ENCODE measurements around the gene LIPG. TPM values are rescaled to one million over a fixed set of nuclear protein-coding genes. Genes with fewer than 3 reads are reported as not detected.

LIPG gene
- total and polyA plus RNA-seq, 9 of the 15 experiments (the other 6 are each of a cell fraction or from before 2014, with no cell fraction given) = 0.76 to 1.8 (median 1.3) TPM

DNA sequence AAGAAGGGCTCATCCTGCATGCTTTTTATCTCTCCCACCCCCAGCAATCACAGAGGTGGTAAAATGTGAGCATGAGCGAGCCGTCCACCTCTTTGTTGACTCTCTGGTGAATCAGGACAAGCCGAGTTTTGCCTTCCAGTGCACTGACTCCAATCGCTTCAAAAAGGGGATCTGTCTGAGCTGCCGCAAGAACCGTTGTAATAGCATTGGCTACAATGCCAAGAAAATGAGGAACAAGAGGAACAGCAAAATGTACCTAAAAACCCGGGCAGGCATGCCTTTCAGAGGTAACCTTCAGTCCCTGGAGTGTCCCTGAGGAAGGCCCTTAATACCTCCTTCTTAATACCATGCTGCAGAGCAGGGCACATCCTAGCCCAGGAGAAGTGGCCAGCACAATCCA lies 19.5 kb downstream of the LIPG start:
- Histone ChIP-seq H3K9ac (ENCODE audit: insufficient read depth in 1 of 2, low read depth in 2 of 2, low read length in 2 of 2) (no peak overlapping the region), H3K9me3 (replicated peaks; ENCODE audit: control insufficient read depth, insufficient read depth, low read depth, low read length) (no peaks in the 10 kb centered on the region), H3K79me2 (ENCODE audit: control insufficient read depth, insufficient read depth, low read length) (no peaks in the 10 kb centered on the region), H3K4me2 (ENCODE audit: insufficient read depth, low read length) (no peak overlapping the region), H3K27ac (ENCODE audit: extremely low read depth, low read depth, low read length) (no peak overlapping the region), H3K9me1 (ENCODE audit: control insufficient read depth, insufficient read depth, low read length) (no peaks in the 10 kb centered on the region), H3K27me3 (ENCODE audit: control insufficient read depth in 2 of 2, insufficient read depth in 2 of 2, low read length in 2 of 2) (peaks cover 0 to 30% of the 10 kb centered on the region in 2 experiments; a peak in 3 of 5 replicates), H4K20me1 (replicated peaks; ENCODE audit: control insufficient read depth, insufficient read depth, low read length) (no peaks in the 10 kb centered on the region), H2AFZ (ENCODE audit: low read depth, low read length) (no peak overlapping the region), H3K4me3 (no peak overlapping the region), H3K36me3 (ENCODE audit: control insufficient read depth, insufficient read depth, low read length) (no peaks in the 10 kb centered on the region), H3K4me1 (replicated peaks in 1 of 2; ENCODE audit: control insufficient read depth in 2 of 2, insufficient read depth in 2 of 2, low read length in 2 of 2) (no peaks in the 10 kb centered on the region; a peak in 1 of 5 replicates)
- 9% methylated on average over 7 of the region's 7 CpGs for WGBS (ENCODE audit: insufficient coverage, low coverage, missing lambda C conversion rate)
- FAIRE-seq = no peak
- in situ Hi-C loops (cut with MboI) (no loop called here), intact Hi-C loops (cut with micrococcal nuclease) (no loop called here)
- no peak for TF ChIP-seq ATF1 (CRISPR knock-in tag; IDR thresholded peaks at IDR 0.05)
- TF ChIP-seq ATF1 (tag; IDR thresholded peaks at IDR 0.05) = no peak
- no peak for TF ChIP-seq ZNF561 (CRISPR knock-in tag; conservative IDR thresholded peaks at IDR 0.05)
- TF ChIP-seq RFX7 (CRISPR knock-in tag; IDR thresholded peaks at IDR 0.05) = no peak
- TF ChIP-seq, protein P1, sequence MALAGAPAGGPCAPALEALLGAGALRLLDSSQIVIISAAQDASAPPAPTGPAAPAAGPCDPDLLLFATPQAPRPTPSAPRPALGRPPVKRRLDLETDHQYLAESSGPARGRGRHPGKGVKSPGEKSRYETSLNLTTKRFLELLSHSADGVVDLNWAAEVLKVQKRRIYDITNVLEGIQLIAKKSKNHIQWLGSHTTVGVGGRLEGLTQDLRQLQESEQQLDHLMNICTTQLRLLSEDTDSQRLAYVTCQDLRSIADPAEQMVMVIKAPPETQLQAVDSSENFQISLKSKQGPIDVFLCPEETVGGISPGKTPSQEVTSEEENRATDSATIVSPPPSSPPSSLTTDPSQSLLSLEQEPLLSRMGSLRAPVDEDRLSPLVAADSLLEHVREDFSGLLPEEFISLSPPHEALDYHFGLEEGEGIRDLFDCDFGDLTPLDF (CRISPR knock-in tag; IDR thresholded peaks at IDR 0.05) = no peak
- TF ChIP-seq HIVEP1 (CRISPR knock-in tag; IDR thresholded peaks at IDR 0.05) = no peak
- TF ChIP-seq NCOA2 (IDR thresholded peaks at IDR 0.05; ENCODE audit: partially characterized antibody in 2 of 2) = no peak
- CTCF ChIA-PET (ENCODE audit: low intra/inter-chr PET ratio) = no interaction called here
- POLR2A ChIA-PET = no interaction called here
- BruUV-seq (replicated peaks) = no TSS peak
- ATAC-seq = no peak
- DNase-seq (ENCODE audit: extremely low read depth in 1 of 4, low spot score in 3 of 4) = no peak

Measured in K562 (cell line).